Coronary artery (tissue), 2 donors: ENCODE results near the gene CREG1.

Experiments
- DNase-seq: peaks from one replicate; pipeline ENCODE4 v3.0.0-alpha.2; 2017; ENCODE audit warnings: low spot score
- H3K27ac ChIP-seq, 2 donors: fragments of 200-600 bp; sonication (generic); one replicate each; pipeline ENCODE4 v1.5.1; 2016 to 2019
- H3K4me3 ChIP-seq: fragments of 200-600 bp; sonication (generic); 2 replicates; pipeline ENCODE4 v1.5.1; 2016; ENCODE audit warnings: mild to moderate bottlenecking, moderate library complexity
- TF ChIP-seq, protein P1 (sequence below): fragments of 200-600 bp; sonication (generic); IDR thresholded peaks from one replicate; pipeline ENCODE4 v1.5.1; 2019; ENCODE audit warnings: antibody characterized with exemption

CREG1 gene

DNA sequence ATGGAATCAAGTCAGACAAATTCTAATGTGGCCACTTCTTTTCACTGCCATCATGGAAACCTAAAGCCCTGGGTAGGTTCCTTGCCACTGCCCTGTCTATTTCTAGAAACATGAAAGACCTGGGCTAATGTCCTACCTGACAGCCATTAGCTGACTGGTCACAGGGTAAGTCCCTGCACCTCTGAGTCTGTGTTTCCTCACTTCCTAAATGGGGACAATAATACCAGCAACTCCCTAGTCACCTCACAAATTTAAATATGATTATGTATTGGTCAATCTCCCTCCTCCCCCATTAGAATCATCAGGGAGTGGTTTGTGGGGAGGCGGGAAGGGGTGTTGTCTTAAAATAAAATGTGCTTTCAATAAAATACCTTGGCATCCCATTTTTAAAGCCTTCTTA, 2.2 kb downstream of the CREG1 start:
- H3K27ac ChIP-seq, result peak overlapping the region in 1 of 2 donors; percentile 29
- H3K4me3 ChIP-seq, result peak overlapping the region; percentile 31
- DNase-seq, result no peak
- TF ChIP-seq, protein P1, sequence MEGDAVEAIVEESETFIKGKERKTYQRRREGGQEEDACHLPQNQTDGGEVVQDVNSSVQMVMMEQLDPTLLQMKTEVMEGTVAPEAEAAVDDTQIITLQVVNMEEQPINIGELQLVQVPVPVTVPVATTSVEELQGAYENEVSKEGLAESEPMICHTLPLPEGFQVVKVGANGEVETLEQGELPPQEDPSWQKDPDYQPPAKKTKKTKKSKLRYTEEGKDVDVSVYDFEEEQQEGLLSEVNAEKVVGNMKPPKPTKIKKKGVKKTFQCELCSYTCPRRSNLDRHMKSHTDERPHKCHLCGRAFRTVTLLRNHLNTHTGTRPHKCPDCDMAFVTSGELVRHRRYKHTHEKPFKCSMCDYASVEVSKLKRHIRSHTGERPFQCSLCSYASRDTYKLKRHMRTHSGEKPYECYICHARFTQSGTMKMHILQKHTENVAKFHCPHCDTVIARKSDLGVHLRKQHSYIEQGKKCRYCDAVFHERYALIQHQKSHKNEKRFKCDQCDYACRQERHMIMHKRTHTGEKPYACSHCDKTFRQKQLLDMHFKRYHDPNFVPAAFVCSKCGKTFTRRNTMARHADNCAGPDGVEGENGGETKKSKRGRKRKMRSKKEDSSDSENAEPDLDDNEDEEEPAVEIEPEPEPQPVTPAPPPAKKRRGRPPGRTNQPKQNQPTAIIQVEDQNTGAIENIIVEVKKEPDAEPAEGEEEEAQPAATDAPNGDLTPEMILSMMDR, result no peak

DNA sequence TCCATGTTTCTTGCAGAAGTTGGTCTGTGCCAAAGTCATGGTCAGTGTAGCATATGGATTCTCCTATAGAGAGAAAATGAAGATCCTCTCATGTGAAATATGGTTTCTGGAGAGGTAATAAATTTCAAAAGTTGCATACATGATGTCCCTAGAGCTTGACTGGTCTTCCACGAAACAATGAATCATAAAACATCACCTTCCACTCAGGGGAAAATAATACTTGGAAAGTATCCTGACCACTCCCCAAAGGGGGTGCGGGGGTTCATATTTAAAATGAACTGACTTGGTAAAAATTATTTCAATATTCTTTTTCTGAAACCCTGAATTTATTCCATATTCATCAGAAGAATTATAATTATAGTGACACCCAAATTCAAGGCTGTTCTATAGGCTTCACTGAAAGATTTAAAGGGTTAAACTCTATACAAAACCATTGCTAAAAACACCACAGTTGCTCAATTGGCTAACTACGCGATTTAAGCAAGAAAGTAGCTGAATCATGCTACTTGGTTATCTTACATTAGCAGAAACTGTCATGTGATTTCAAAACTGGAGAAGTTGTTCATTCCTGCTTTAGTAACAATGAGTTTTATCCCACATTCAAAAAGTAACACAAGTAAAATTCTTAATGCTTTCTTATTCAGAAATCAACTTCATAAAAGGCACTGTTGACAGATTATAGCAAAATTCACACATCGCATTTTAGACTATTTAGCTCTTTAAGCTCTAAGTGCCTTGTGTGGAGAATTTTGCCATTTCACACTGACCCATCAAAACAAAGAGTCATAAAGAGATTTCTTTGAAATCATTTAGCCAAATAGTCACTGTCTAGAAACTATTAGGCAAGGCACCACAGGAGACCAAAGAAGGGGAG, 5.3 kb downstream of the CREG1 start:
- peak overlapping the region; percentile 40 for H3K4me3 ChIP-seq
- TF ChIP-seq, protein P1, result no peak
- peak overlapping the region; percentile 54 to 81 for H3K27ac ChIP-seq
- DNase-seq, result no peak

DNA sequence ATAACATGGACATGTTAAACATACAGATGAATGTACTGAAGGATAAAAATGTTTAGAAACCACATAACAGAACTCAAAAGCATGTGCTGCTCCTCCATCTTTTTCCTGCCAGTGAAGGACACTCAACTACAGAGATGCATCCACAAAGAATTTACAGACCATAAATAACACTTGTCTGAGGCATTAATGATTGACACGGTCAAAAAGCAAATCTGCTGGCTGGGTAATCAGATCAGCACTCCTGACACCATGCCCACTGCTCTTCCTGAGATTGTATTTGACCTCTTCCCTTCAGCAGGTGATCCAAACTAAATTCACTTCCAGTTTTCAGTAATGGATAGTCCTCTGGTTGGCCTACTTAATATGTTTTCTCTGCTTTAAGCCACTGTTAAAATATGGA, 6.6 kb downstream of the CREG1 start:
- no peak overlapping the region for H3K27ac ChIP-seq
- TF ChIP-seq, protein P1, result no peak
- no peak for DNase-seq
- H3K4me3 ChIP-seq, result no peak overlapping the region

DNA sequence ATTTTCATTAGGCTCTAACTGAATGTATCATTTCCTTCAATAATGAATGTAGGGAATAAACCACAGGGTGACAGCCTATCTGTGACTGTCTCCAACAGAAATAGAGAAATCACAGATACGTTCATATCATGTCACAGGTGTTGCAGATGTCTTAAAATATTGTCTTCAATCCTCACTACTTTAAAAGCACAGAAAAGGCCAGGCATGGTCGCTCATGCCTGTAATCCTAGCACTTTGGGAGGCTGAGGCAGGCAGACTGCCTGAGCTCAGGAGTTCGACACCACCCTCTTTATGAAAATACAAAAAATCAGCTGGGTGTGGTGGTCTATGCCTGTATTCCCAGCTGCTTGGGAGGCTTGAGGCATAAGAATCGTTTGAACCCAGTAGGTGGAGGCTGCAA, 8.2 kb downstream of the CREG1 start:
- Histone ChIP-seq H3K27ac (no peak overlapping the region), H3K4me3 (no peak overlapping the region)
- TF ChIP-seq, protein P1, result no peak
- DNase-seq, result no peak

DNA sequence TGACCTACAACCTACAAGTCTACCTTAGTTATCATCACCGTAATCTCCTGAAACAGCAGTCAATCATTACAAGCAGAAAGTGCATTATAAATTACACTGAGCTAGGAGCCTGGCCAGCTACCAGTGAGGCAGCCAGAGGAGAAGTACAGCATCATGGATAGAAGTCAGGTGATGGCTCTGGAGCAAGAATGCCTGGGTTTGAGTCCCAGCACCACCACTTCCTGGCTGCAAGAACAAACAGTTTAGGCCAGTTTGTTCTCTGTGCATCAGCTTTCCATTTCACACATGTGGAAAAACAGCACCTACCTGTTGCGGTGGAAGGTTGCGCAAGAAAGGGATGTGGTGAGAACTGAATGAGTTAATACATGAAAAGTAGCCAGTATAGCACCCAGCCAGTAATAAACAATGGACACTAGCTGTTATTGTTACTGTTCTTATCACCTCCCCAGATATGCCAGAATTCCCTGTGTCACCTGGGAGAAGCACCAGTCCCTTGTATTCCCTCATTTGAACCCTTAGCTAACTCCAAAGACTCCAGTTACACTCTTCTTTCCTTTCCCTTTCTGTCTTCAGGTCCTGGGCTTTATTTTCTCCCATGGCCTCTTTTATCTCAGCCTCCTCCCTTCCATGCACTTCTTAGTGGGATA, 9.0 kb downstream of the CREG1 start:
- TF ChIP-seq, protein P1, result no peak
- no peak overlapping the region for H3K4me3 ChIP-seq
- H3K27ac ChIP-seq, result peak overlapping the region in 1 of 2 donors; percentile 16
- no peak for DNase-seq

DNA sequence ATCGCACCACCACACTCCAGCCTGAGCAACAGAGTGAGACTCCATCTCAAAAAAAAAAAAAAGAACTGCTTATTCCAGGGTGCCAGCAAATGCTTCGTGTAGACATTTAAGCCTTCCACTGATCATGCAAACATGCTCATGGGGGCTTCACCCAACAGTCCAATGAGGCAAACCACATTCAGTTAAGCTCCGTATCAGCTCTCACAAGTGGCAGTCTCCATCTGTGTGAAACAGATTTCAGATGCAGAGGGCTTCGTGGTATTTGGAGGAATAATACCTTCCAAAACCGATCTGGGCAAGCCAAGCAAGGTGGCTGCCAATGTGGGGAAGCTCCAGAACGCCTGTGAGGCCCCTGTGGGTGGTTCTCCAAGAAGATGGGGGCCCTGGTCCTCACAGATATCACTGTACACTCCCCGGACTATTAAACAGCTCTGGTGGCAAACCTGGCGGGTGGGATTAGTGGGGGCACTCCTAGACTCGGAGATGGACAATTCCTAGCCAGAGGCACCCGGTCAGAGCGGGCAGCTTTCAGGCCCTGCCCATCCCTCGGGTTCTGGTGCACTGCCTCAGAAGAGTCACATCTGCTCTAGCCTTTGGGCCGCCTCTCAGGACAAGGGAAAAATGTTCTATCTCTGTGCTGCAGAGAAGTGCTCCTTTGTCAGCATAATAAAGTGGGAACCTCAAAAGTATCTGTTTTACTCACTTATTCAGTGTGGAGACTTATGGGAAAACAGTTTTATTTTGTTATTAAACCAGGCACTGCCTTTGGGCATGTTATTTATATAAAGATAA, 10.2 kb downstream of the CREG1 start:
- no peak for DNase-seq
- H3K27ac ChIP-seq, result peak overlapping the region in 1 of 2 donors; percentile 52

More for the DNA sequence above, 10.2 kb downstream of the CREG1 start:
- no peak overlapping the region for H3K4me3 ChIP-seq
- TF ChIP-seq, protein P1, result no peak
